ENCODE results near the gene ZNF45.
"Not testable (repeated sequence)": the region's sequence is repeated elsewhere in the genome, so short reads cannot be mapped to it uniquely, and the experiment has no call there.

ZNF45 gene

DNA sequence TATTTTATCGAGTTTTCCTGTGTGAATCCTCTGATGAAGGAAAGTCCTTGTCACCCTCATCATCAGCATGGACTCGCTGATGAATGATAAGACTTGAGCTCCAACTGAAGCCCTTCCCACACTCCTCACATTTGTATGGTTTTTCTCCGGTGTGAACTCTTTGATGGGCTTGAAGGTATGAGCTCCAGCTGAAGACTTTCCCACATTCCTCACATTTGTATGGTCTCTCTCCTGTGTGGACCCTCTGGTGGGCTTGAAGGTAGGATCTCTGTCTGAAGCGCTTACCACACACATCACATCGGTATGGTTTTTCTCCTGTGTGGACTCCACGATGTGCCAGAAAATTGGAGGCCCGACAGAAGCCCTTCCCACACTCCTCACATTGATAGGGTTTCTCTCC lies 21.7 kb downstream of the ZNF45 start:
- no peak for DNase-seq (ENCODE audit: low spot score)

- no peak for DNase-seq (ENCODE audit: low spot score)
Measured at GRCh38 chr19:43910884-43911283, 24.2 kb downstream of the ZNF45 start.

- no peak for DNase-seq (ENCODE audit: low spot score)
Measured at GRCh38 chr19:43908659-43909058, 26.4 kb downstream of the ZNF45 start.

DNA sequence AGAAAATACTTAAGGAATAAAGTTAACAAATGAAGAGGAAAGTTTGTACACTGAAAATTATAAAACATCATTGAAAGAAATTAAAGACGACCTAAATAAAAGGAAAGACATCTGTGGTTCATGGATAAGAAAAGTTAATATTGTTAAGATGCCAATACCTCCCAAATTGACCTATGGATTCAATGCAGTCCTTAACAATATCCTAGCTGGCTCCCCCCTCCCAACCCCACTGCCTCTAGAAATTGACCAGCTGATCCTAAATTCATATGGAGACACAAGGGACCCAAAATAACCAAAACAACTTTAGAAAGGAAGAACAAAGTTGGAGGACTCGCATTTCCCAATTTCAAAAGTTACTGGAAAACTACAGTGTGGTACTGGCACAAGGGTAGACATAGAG lies 28.3 kb downstream of the ZNF45 start:
- no peak for DNase-seq (ENCODE audit: low spot score)

GRCh38 chr19:43905897-43906296 lies 29.2 kb downstream of the ZNF45 start:
- DNase-seq (ENCODE audit: low spot score), result no peak

DNA sequence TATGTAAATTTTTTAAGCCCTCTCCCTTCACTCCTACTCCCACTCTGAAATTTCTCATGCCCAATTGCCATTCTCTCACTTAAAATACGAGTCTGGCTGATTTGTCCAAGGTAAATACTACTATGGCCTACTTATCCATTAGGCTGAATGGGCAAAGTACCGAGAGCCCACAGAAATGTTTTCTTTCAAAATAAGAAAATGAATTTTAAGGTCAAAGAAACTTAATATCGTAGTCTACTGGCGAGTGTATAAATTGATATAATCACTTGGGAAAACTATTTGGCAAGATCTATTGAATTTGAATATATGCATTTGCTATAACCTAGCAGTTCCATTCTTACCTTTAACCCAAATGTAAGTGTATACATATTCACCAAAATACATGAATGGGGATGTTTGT lies 32.7 kb downstream of the ZNF45 start:
- no peak for DNase-seq (ENCODE audit: low spot score)

- peak; percentile 91 for DNase-seq (ENCODE audit: low spot score)
Measured at GRCh38 chr19:43901395-43902390, 33.4 kb downstream of the ZNF45 start.

DNA sequence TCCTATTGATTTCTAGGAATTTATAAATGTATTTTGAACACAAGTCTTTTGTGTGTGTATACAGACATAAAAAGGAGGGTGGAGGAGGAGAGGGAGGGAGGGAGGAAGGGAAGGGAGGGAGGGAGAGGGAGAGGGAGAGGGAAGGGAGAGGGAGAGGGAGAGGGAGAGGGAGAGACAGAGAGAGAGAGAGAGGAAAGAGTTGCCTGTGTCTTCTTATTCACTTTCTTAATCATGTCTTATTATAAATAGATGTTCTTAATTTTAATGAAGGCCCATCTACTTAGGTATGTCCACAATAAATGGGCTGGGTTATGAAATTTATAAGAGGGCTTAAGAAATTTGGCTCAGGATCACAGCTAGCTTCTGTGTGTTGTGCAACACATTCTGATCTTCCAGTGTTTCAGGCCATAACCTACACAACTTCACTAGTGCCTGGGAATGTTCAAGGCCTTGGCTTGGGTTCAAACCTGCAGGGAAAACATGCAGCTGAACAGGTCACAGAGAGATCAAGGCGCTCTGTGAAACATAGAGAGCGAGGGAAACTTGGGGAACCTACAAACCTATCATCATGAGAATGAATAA lies 39.3 kb downstream of the ZNF45 start:
- no peak for DNase-seq (ENCODE audit: low spot score)

DNA sequence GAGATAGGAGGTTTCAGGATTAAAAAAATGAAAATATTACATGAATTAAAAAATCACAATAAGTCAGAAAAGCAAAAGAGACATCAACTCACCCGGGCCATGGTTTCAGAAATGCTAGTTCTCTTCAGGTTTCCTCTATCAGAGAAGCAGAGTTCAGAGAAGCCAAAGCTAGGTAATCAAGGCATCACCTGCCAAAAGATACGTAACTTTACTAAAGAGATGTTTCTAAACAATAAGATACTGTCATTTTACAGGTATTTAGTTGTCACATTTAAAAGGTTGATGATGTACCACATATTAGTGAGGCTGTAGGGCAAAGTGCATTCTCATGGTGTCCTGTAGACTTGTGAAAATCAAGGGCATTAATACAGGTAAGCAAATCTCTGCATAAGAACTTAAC lies 51.2 kb downstream of the ZNF45 start, which contains the start of gene ZNF404:
Gene ZNF404, minus strand, starts transcription at position 101 of the 400 bp plus-strand sequence.
- DNase-seq (ENCODE audit: low spot score), result no peak

GRCh38 chr19:43880483-43880882 lies 54.6 kb downstream of the ZNF45 start:
- DNase-seq (ENCODE audit: low spot score), result no peak

DNA sequence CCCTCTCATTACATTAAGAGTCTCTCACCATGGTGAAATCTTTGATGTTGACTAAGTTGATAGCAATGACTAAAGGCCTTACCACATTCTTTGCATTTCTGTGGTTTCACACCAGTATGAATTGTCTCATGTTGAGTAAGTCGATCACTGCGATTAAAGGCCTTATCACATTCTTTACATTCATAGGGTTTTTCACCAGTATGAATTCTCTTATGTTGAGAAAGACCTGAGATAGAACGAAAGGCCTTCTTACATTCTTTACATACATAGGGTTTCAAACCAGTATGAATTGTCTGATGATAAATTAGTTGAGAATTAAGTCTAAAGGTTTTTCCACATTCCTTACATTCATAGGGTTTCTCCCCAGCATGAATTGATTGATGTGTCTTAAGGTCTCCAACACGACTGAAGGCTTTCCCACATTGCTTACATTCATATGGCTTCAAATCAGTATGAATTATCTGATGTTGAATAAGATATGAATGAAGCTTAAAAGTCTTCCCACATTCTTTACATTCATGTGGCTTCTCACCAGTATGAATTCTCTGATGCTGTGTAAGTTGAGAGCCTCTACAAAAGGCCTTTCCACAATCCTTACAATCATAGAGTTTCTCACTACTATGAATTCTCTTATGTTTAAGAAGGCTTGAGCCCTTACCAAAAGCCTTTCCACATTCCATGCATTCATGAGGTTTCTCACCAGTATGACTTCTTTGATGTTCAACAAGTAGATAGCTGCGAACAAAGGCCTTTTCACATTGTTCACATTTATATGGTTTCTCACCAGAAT lies 62.3 kb downstream of the ZNF45 start:
- no peak for DNase-seq (ENCODE audit: low spot score)

GRCh38 chr19:43866923-43867322 lies 68.2 kb downstream of the ZNF45 start:
- not testable (repeated sequence) for DNase-seq (ENCODE audit: low spot score)
